T47D (cell line): Measurements from ENCODE around the gene CLIP3.
A peak's percentile ranks its signal among the peaks of the same experiment; 100 is the strongest.

Experiments
- DNase-seq, 2 experiments: peaks; one replicate each; pipeline versions ENCODE4 v3.0.0 to v3.0.0-alpha.2; 2011 to 2012; ENCODE audit warnings: low read depth in 1 of 2, low spot score in 1 of 2
- JUND ChIP-seq: IDR thresholded peaks from 2 replicates; pipeline ENCODE4 v1.6.1; 2012; ENCODE audit warnings: low read depth
- in situ Hi-C: cut with HindIII; loops from 2 replicates; pipeline ENCODE4 v1.10.0; 2016; ENCODE audit warnings: low sequenced_read_pairs, low pct_unique_long_range_greater_than_20kb

CLIP3 gene

GRCh38 chr19:35977446-35978222 lies 55.0 kb downstream of the CLIP3 start:
- no peak for DNase-seq
- no peak for TF ChIP-seq JUND
- in situ Hi-C loops = no loop called here

- TF ChIP-seq JUND = no peak
- DNase-seq = peak; percentile 34 to 48
Measured at GRCh38 chr19:35975608-35976214, 57.0 kb downstream of the CLIP3 start.

GRCh38 chr19:35973487-35973886 lies 59.2 kb downstream of the CLIP3 start:
- in situ Hi-C loops = no loop called here
- DNase-seq = peak in 1 of 2 experiments; percentile 65
- no peak for TF ChIP-seq JUND

More at GRCh38 chr19:35975608-35976214, 57.0 kb downstream of the CLIP3 start:
- in situ Hi-C loops = no loop called here

GRCh38 chr19:35966771-35967170 lies 65.9 kb downstream of the CLIP3 start:
- DNase-seq = no peak
- TF ChIP-seq JUND = no peak
- in situ Hi-C loops = no loop called here
